HG03175 (cell line): ENCODE data around the gene DCDC2C.
"Not testable (repeated sequence)": the region's sequence is repeated elsewhere in the genome, so short reads cannot be mapped to it uniquely, and the experiment has no call there.

ENCODE experiments used
- ATAC-seq: cut with Tn5 transposase; IDR thresholded peaks from one replicate; pipeline ENCODE4 v1.9.1; 2021; ENCODE audit warnings: mild to moderate bottlenecking, moderate library complexity; ENCODE audit not compliant: unreplicated experiment

The DCDC2C gene, protein sequence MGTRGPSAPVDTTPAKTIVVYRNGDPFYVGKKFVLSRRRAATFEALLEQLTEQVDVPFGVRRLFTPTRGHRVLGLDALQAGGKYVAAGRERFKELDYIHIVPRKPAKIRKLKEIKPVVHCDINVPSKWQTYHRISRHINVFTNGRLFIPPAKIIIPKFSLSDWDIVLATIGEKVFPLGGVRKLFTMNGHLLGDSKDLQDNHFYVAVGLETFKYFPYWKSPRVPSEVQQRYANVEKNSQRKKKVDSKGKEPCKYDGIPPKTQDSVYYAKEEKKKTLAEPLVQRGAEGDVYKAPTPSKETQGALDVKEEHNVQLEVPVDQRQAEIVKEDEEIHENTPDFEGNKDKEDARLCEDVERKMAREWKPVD

DNA sequence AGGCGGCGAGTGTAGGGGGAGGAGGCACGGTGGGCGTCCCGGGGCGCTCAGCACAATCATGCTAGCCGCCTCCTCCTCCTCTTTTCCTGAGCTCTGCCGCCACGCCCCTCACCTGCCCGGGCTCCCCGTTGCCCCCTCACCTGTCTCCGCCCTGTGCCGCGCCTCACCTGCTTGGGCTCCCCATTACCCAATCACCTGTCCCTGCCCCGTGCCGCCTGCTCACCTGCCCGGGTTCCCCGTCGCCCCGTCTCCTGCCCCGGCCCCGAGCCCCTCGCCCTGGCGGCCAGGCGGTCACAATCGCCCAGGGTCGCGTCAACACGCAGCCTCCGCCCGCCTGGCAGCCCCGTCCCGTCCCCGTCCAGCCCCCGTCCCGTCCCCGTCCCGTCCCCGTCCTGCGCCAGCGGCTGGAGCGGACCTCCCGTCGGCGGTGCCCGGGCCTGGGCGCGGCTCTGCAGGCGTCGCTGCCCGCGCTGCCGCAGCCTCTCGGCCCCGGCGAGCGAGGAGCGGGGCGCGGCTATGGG lies at the start of gene DCDC2C:
DCDC2C (plus strand) TSS at position 340 of the 521 bp plus-strand sequence; CDS start at position 517, 177 bp downstream.
- ATAC-seq, result no peak

DNA sequence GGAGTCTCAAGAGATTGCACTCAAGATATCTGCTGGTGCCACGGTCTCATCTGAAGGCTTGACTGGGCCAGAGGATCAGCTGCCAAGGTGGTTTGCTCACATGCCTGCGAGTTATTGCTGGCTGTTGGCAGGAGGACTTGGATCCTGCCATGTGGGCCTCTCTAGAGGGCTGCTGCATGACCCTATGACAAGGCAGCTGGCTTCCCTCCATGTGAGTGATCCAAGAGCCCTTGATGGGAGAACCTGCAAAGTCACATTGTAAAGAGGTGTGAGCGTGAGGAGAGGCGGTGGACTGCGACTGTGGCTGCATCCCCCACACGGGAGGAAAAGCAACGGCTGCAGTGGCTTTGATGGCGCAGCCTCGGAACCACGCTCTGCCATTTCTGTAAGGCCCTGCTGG lies 49.4 kb upstream of the DCDC2C start:
- ATAC-seq, result no peak

DNA sequence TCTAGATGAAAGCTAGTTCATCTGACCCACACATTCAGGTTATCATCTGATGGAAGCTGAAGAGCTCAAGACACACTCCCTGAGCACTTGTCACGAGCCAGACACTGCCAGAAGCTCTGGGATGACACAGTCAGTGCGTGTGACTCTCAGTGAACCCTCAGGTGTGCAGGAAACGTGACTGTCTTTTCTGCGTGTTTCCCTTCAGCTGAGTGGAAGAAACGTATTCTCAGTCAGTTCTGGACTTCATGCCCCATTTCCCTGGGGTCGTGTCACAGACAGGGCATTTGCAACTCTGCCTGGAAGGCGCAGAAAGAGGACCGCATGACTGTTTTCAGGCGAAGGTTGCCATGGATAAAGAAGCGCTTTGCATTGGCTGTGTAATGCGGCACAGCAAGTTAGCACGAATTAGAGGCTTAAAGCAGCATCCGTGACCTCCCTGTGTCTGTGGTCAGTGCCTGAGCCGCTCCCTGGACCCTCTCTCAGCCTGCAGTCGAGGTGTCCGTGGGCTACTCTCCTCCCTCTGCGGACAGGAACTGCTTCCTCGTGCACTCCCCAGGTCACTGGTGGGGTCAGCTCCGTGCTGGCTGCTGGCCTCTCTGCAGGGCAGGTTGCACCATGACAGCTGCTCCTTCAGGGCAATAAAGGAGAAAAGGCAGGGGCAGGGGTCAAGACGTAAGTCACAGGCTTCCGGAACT lies 48.7 kb upstream of the DCDC2C start:
- ATAC-seq, result no peak

DNA sequence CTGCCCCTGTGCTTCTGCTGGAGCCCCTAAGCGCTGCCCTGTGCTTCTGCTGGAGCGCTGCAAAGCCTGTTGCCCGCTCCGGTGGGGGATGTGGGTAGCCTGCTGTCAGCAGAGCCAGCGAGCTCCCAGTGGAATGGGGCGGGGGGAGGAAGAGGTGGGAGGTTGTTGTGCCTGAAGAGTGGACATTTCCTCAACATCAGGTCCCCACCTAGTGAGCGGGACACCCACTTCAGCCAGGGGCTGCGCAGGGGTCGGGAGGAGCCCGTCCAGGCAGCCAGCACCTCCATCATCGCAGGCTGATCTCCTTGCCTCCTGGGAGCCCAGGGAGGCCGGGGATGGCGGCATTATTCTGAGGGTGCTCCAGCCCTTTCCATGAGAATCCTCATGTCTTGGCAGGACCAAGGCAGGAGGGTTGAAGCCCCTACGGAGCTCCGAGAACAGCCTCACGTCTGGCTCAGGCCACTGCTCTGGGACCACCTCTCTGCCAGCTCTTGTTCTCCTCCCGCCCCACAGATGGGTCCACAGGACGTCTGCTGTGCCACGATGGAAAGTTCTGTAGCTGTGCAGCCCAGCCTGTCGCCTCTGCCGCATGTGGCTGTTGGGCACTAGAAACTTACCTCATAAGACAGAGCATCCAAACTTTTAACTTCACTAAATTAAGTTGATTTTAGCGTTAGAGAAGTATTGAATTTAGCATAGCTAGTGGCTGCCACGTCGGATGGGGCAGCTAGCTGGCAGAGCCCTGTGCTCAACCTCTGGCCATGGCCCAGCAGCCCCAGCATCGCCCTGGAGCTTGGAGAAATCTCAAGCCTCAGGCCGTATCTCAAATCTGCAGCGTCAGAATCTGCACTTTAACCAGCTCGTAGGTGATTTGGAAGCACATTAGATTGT lies 47.3 kb upstream of the DCDC2C start:
- ATAC-seq, result no peak

DNA sequence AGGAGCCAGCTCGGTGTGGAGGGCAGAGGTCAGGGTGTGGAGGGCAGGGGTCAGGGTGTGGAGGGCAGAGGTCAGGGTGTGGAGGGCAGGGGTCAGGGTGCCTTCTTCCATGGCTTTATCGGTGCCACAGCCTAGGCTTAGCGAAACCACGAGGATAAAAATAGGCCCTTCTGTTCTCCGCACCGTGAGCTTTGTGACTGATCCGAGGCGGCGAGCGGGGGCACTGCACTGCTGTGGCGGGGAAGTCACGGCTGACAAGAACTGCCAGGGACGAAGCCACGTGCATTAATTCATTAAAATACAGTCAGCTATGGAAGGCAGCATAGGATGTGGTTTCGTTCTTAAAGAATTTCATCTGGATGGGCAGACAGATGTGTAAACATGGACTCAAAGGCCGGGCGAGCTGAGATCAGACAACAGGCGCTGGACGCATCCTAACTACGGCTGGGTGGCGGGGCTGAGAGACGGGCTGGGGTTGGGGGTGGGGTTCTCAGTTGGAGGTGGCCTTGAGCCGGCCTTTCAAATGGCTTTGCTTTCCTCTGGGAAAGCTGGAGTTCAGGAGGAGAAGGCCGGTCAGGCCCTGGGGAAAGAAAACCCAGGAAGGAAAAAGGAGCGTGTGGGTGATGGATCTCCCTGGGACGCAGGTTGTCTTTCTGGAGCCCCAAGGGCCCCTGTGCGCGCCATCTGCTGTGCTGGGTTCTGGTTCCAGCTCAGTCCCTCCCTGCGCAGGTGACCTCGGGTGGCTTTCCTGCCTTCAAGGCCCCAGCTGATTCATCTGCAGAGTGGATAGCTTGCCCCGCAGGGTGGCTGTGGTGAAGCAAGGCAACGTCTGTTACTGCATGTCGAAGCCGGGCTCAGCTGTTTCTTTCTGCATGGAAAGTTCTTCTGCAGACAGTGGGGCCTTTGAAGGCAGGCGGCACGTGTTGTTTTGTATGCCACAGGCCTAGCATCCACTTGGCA lies 46.3 kb upstream of the DCDC2C start:
- no peak for ATAC-seq

DNA sequence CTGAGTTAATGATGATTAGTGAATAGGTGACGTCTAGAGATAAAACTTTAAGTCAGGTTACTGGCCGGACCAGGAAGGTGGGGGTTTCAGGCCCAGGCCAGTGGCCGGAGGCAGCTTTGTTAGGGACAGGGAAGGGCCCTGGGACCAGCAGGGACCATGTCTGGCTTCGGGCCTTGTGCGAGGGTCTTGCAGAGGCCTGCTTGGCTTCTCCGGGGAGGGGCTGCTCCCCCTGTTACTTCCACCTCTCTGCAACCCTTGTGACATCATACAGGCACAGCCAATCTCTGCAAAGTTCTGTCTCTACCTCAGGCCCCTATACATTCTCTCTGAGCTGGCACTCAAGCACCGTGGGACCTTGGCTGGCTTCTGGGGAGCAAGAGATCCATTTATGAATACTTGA lies 45.5 kb upstream of the DCDC2C start, which contains the start of gene ALLC:
ALLC (plus strand) TSS at position 320 of the 400 bp plus-strand sequence. CDS start 12,958 bp downstream, outside the sequence.
- no peak for ATAC-seq

DNA sequence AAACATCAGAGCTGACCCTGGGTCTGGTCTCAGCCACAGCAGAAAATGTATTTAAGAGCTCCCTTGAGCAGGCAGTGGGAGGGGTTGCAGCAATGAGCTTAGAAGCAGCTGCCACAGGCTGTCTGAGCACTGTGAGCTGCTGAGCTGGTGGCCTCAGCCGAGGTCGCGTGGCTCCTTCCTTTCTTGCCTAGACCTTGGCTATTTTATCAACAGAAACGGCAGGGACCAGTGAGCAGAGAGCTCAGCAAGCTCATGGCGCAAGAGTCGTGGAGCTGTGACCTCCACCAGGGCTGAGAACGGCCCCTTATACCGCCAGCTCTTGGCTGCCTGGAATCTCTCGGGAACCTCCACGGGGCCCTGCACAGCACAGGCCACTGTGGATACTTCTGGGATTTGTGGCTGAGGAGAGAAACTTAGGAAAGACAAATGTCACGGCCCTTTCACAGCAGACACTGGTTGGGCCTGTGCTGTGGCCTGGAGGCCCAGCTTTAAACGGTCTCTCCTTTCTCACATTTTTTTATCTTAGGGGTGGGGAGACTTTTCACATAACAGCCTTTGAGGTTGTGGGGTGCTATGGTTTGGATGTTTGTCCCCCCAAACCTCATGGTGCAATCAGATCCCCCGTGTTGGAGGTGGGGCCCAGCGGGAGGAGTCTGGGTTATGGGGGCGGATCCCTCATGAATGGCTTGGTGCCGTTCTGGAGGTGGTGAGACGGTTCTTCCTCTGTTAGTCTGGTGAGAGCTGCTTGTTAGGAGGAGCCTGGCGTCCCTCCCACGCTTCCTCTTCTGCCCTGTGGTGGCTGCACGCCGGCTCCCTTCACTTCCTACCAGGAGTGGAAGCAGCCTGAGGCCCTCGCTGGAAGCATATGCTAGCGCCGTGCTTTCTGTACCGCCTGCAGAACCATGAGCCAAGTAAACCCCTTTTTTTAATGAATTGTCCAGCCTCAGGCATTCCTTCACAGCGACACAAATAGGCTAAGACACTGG lies 43.6 kb upstream of the DCDC2C start:
- ATAC-seq, result no peak

DNA sequence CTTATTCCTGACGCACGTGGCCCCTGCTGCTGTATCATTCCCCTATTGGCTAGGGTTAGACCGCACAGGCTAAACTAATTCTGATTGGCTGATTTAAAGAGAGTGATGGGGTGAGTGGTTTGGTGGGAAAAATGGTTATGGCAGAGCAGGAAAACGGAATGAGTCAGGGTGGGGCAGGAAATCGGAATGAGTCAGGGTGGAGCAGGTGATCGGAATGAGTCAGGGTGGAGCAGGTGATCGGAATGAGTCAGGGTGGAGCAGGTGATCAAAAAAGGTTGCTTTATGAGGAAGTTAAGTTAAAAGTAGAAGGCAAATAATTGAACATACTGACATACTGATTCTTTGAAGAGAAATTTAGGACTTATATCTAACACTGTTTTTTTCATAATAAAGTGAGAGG lies 42.7 kb upstream of the DCDC2C start:
- not testable (repeated sequence) for ATAC-seq

DNA sequence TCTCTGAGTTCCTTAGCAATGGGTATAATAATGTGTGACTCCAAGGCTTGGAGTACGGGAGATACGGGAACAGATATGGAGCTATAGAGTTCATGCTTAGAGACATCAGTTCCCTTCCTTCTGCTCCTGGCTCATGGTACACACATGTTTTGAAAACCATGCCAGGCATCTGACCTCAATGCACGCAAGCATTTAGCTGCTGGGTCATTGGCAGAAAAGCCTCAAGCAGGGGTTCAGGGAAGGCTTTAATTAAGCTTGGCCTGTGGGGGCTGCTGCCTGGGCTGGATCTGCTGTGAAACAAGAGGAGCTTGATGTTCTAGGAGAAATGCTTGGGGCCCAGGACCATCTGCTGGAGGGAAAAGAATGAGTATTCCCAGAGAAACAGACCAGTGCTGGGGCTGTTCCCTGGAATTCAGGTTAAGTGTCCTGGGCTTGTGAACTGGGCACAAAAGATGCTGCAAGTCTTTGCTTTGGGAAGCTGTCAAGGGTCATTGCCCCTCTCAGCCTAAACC lies 42.2 kb upstream of the DCDC2C start:
- ATAC-seq, result no peak

DNA sequence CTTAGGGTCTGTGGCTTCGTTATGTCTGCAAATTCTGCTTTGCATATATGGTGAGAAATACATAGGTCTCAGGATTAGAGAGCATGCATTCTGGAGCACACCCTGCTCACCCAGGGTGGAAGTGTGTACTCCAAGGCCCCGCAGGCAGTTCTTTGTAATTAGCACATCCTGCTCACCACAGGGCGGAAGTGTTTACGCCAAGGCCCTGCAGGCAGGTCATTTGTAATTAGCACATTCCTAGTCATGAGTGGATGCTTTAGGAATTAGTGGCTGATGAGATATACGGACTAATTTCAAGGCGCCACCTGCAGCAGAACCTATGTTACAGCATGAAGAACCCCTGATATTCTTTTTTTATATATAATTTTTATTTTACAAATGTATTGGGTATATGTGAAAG lies 41.1 kb upstream of the DCDC2C start:
- no peak for ATAC-seq

DNA sequence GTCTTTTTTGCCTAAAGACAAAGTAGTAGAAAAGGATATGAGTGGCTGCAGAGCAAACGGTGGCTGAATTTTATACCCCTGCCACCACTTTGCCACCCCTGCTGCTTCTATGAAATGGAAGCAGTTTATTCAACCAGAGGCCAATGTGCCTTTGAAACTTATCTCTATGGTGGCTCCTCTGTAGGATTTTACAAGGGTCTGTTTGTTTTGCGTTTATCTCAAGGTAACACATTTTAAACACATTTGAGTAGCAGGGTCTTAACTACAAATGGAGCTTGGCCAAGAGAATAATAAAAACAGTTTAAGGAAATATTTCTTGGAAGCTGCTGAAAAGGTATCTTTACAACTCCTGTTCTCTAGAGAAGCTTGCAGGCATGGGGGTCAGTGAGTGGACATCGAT lies 39.3 kb upstream of the DCDC2C start:
- no peak for ATAC-seq

DNA sequence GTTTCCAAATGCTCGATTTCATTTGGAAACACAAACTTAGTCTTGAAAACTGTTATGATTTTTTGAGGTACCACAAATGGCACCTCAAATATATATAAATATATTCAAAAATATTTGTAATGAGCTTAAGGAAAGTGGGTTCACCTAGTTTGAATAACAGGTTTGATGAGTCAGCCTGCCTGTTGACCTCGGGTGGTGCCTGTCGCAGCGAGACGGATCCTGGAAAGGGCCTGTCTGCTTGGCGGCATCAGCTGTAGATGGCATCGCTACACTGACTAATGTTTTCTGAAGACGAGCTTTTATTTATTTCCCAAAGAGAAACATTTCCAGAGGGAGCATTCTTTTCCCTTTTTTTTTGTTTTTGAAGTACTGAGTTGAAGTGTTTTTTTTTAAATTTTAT lies 38.5 kb upstream of the DCDC2C start:
- ATAC-seq, result no peak

DNA sequence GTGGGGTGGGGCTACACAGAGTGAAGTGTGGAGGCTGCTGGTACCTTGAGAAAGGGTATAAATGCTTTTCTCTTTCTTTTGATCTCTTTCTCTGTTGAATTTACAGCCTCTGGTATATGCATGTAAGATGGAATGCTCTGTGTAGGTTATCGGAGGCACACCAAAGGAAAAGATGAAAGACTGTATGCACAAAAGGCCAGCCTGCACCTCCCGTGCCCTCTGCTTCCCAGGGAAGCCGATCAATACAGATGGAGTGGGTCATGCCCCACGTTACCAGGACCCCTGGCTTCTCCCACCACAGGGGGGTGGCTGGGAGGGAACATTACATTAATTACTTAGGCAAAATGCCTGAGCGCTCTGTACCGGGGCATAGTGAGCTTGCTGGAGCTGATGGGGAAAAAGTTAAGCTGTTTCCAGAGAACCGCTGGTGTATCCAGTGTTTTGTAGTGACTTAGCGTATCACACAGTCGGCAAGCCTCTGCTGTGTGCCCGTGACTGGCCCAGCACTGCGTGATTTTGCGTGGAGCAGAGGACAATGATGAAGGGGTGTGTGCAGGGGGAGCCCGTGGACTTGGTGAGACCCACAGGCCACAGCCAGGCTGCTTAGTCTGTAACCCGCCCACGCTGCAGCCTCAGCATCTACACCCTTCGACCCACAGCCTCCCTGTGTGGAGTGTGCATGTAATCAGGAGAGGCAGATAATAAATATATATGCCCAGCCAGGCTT lies 37.3 kb upstream of the DCDC2C start:
- ATAC-seq, result no peak

DNA sequence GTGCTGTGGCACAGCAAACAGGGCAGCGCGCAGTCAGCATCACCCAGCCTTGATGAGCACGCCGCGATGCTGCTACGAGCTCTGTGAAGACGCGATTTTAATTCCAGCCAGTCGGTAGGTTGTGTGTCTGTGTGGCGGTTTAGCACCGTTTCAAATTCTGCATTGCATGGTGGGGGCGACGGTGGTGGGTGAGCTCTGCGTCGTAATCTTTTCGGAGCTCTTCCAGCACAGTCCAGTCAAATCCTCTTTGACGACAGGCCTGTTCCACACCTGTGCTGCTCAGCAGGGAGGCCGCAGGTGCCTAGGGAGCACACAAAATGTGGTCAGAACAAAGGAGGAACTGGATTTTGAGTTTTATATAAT lies 36.8 kb upstream of the DCDC2C start:
- no peak for ATAC-seq

DNA sequence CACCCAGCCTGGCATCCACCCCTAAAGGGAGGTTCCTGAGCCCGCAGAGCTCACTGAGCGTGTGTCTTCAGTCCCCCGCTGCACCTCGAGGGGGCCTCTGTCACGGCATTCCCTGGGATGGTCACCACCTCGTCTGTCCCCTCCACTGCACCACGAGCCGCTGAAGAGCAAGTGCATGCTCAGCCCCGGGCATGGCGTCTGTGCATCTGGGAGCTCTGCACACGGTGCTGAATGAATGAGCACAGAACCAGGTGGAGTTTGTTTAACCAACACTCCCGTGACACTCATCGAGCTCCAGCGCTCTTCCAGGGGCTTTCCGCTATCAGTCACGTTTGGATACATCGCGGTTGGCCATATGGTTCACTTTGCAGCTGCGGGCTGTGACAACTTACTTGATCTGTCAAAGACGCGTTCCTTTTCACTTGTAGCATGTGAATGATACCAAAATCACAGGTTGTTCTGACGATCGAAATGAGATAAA lies 36.2 kb upstream of the DCDC2C start:
- ATAC-seq, result no peak

DNA sequence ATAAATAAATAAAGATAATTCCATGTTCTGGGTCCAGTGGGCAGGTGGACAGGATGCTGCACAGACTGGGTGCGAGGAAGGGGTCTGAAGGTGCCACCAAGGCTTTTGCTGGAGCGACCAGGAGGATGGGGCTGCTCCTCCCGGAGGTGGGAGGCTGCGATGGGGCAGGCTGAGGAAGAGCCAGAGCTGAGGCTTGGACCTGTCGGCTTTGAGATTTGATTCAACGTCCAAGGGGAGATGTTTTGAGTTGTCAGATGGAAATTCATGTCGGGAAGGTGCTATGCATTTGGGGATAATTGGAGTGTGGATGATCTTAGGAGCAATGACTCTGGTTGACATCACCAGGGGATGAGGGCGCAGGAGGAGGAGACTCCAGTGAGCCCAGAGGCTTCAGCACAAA lies 33.7 kb upstream of the DCDC2C start:
- ATAC-seq, result no peak

DNA sequence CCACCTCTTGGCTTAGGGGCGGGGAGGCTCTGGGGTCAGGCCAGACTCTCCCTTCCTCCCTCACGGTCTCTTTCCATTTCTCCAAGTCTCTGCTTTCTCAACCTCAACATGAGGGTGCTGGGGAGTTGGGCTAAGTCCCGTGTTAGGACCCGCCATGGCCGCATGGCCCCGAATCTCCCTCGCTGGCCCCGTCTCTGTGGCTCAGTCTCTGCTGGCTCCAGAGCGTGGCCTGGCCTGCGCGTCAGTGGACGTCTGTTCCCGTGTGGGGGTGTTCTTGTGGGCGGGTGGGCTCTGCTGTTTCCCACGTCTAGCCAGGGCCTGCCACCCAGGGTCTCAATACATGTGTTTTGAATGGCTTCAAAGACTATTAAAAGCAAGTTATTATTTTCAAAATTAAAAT lies 33.0 kb upstream of the DCDC2C start:
- no peak for ATAC-seq

DNA sequence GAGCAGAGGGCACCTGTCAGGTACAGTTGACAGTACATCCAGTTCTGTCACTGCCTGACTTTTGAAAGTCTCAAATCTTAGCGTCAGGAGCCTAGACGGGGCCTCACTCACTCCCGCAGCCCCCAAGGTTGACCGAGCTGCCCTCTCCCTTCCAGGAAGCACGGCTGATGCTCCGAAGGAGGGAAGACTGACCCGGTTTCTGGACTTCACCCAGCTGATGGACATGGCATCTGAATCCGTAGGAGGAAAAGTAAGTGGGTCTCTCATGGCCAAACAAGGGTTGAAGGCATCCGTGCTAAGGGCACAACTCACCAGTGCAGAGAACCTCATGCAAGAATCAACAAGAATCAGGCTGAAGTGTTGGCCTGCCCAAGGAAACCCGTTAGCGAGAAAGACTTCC lies 32.4 kb upstream of the DCDC2C start:
- ATAC-seq, result no peak
